GM18499 (cell line): Measurements from ENCODE around the gene COMMD7.

Source experiments
- ATAC-seq: cut with Tn5 transposase; IDR thresholded peaks from one replicate; pipeline ENCODE4 v1.9.1; 2021; ENCODE audit warnings: moderate number of reproducible peaks; ENCODE audit not compliant: insufficient read depth, unreplicated experiment

The COMMD7 gene

GRCh38 chr20:32743237-32744112 is at the start of gene COMMD7:
Gene COMMD7, minus strand, starts transcription at chr20:32743467. Its CDS starts 76 bp downstream, at chr20:32743391.
- ATAC-seq: no peak

- no peak for ATAC-seq
These were observed 49.6 kb upstream of the COMMD7 start for GRCh38 chr20:32792731-32793458.

GRCh38 chr20:32792316-32792715 is 49.0 kb upstream of the COMMD7 start:
- ATAC-seq: peak; percentile 75

- ATAC-seq: no peak
These were observed 47.4 kb upstream of the COMMD7 start for GRCh38 chr20:32790751-32791057.

- ATAC-seq: no peak
These were observed 46.9 kb upstream of the COMMD7 start for GRCh38 chr20:32789896-32790750.

GRCh38 chr20:32787168-32787567 is 43.9 kb upstream of the COMMD7 start:
- ATAC-seq: no peak

- no peak for ATAC-seq
These were observed 42.9 kb upstream of the COMMD7 start for GRCh38 chr20:32786059-32786760.

GRCh38 chr20:32784369-32785080 is 41.3 kb upstream of the COMMD7 start:
- ATAC-seq: no peak

- no peak for ATAC-seq
These were observed 37.7 kb upstream of the COMMD7 start for GRCh38 chr20:32780749-32781655.

- ATAC-seq: no peak
These were observed 37.0 kb upstream of the COMMD7 start for GRCh38 chr20:32780278-32780677.

GRCh38 chr20:32779500-32780211 is 36.4 kb upstream of the COMMD7 start:
- no peak for ATAC-seq

GRCh38 chr20:32777177-32777956 is 34.1 kb upstream of the COMMD7 start:
- no peak for ATAC-seq

- ATAC-seq: no peak
These were observed 32.2 kb upstream of the COMMD7 start for GRCh38 chr20:32775336-32775991.

GRCh38 chr20:32773855-32774254 is 30.6 kb upstream of the COMMD7 start:
- ATAC-seq: no peak

GRCh38 chr20:32773223-32773622 is 30.0 kb upstream of the COMMD7 start:
- ATAC-seq: no peak

GRCh38 chr20:32772046-32772445 is 28.8 kb upstream of the COMMD7 start:
- no peak for ATAC-seq
